A673 (cell line): Measurements from ENCODE around the gene GPR39.
"Not testable (repeated sequence)": the region's sequence is repeated elsewhere in the genome, so short reads cannot be mapped to it uniquely, and the experiment has no call there.

ENCODE experiments used
- EZH2 ChIP-seq: fragments of 200-600 bp; sonication (generic); IDR thresholded peaks from 2 replicates; pipeline ENCODE4 v1.6.1; 2017; ENCODE audit warnings: borderline replicate concordance, low read depth, mild to moderate bottlenecking, mixed read lengths, antibody characterized with exemption, low read length; ENCODE audit not compliant: poor library complexity, severe bottlenecking
- TF ChIP-seq, protein P1 (sequence below): fragments of 300-800, 200-600 bp; sonication (generic); conservative IDR thresholded peaks from 2 replicates; pipeline ENCODE4 v1.5.1; 2017; ENCODE audit warnings: low read depth, mild to moderate bottlenecking, antibody characterized with exemption, low read length, moderate library complexity, mixed read lengths

DNA sequence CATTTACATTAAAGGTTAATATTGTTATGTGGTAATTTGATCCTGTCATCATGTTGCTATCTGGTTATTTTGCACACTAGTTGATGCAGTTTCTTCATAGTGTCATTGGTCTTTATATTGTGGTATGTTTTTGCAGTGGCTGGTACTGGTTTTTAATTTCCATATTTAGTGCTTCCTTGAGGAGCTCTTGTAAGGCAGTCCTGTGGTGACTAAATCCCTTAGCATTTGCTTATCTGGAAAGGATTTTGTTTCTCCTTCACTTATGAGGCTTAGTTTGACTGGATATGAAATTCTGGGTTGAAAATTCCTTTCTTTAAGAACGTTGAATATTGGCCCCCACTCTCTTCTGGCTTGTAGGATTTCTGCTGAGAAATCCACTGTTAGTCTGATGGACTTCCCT, 120.5 kb downstream of the GPR39 start:
- TF ChIP-seq, protein P1, sequence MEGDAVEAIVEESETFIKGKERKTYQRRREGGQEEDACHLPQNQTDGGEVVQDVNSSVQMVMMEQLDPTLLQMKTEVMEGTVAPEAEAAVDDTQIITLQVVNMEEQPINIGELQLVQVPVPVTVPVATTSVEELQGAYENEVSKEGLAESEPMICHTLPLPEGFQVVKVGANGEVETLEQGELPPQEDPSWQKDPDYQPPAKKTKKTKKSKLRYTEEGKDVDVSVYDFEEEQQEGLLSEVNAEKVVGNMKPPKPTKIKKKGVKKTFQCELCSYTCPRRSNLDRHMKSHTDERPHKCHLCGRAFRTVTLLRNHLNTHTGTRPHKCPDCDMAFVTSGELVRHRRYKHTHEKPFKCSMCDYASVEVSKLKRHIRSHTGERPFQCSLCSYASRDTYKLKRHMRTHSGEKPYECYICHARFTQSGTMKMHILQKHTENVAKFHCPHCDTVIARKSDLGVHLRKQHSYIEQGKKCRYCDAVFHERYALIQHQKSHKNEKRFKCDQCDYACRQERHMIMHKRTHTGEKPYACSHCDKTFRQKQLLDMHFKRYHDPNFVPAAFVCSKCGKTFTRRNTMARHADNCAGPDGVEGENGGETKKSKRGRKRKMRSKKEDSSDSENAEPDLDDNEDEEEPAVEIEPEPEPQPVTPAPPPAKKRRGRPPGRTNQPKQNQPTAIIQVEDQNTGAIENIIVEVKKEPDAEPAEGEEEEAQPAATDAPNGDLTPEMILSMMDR = not testable (repeated sequence)
- not testable (repeated sequence) for TF ChIP-seq EZH2
